Testis (tissue), 3 donors: ENCODE results near the gene SLC34A3. TPM values are rescaled to one million over a fixed set of nuclear protein-coding genes. Genes with fewer than 3 reads are reported as not detected.

Source experiments
- DNase-seq: peaks from one replicate; pipeline ENCODE4 v3.0.0-alpha.2; 2019
- H3K27ac ChIP-seq, 2 donors: fragments of 200-600 bp; sonication (generic); one replicate each; pipeline ENCODE4 v1.5.1; 2019
- H3K27me3 ChIP-seq: fragments of 200-600 bp; sonication (generic); one replicate; pipeline ENCODE4 v1.5.1; 2019
- H3K36me3 ChIP-seq: fragments of 200-600 bp; sonication (generic); one replicate; pipeline ENCODE4 v1.5.1; 2017; ENCODE audit warnings: low read depth; ENCODE audit errors: missing control alignments
- H3K4me1 ChIP-seq: fragments of 200-600 bp; sonication (generic); one replicate; pipeline ENCODE4 v1.5.1; 2019
- H3K4me3 ChIP-seq, 2 donors: fragments of 200-600 bp; sonication (generic); one replicate each; pipeline ENCODE4 v1.5.1; 2017 to 2019
- H3K9me3 ChIP-seq: fragments of 200-600 bp; sonication (generic); one replicate; pipeline ENCODE4 v1.5.1; 2017
- CTCF ChIP-seq, 3 experiments: fragments of 450-650 bp in 2 of 3; fragments of 200-600 bp in 1 of 3; sonication (generic) in 1 of 3; IDR thresholded peaks; one replicate each; pipeline ENCODE4 v1.5.1; 2016 to 2019; ENCODE audit warnings: antibody characterized with exemption in 3 of 3, mild to moderate bottlenecking in 2 of 3, moderate library complexity in 1 of 3
- POLR2A ChIP-seq: fragments of 450-650 bp; IDR thresholded peaks from one replicate; pipeline ENCODE4 v1.6.1; 2017; ENCODE audit warnings: antibody characterized with exemption, mild to moderate bottlenecking, moderate library complexity
- WGBS, 2 donors: methylation state at CpG; one replicate each; pipeline ENCODE4 v1.1.5; 2018; 5-methylcytosine and 5-hydroxymethylcytosine counted together
- intact Hi-C: fragments of 100-400 bp; cut with DNase I; formaldehyde crosslinking; loops from one replicate; pipeline ENCODE4 v1.15.1; 2023; ENCODE audit warnings: low total_unique reads
- polyA plus RNA-seq: library from polyadenylated mRNA; stranded (reverse); fragments of 350-450 nt; fragmentation: Illumina TruSeq; extraction: RNeasy Lipid Tissue Mini Kit (QIAGEN cat#74804); gene quantifications from one replicate; pipeline ENCODE4 v1.2.3, GENCODE V29; 2014; ENCODE audit warnings: low read depth, low replicate concordance; ENCODE audit not compliant: insufficient read depth
- total RNA-seq, 2 donors: library from RNA; depleted of rRNA; stranded (reverse); fragments of >200 nt; gene quantifications; one replicate each; pipeline ENCODE4 v1.2.3, GENCODE V29; 2016

SLC34A3 gene
- total and polyA plus RNA-seq, 3 donors from 2014 or later: 0.15 to 0.25 (median 0.24) TPM

GRCh38 chr9:137222190-137223077, 8.3 kb upstream of the SLC34A3 start, which contains the start of gene RNF208:
TSS of gene RNF208 (minus strand) at chr9:137222240. CDS start at chr9:137221212, 1,028 bp downstream.
- peak within 1 kb of the TSS; percentile 59 to 68 for H3K27ac ChIP-seq
- no peaks in the 10 kb centered on the region for H3K9me3 ChIP-seq
- peak within 1 kb of the TSS; percentile 56 to 76 for H3K4me3 ChIP-seq
- DNase-seq: no peak
- H3K4me1 ChIP-seq: peaks cover 23% of the 10 kb centered on the region
- H3K27me3 ChIP-seq: no peaks in the 10 kb centered on the region
- 0 to 2% methylated on average over 3 to 46 of the region's 88 CpGs for WGBS, 2 donors
- H3K36me3 ChIP-seq: no peaks in the 10 kb centered on the region
- intact Hi-C loops: loop anchor here (10.0 kb wide), 1 partner anchor 108 kb away; the partner anchor contains the start of gene DPP7
- TF ChIP-seq POLR2A (no peak), CTCF (IDR thresholded peaks at IDR 0.05) (no peak)

- Histone ChIP-seq H3K27ac (peak overlapping the region; percentile 59 to 68), H3K4me3 (peak overlapping the region; percentile 56 to 76), H3K9me3 (no peaks in the 10 kb centered on the region), H3K36me3 (no peaks in the 10 kb centered on the region), H3K27me3 (no peaks in the 10 kb centered on the region), H3K4me1 (peaks cover 26% of the 10 kb centered on the region)
- WGBS, 2 donors: 0 to 1% methylated on average over 2 to 62 of the region's 63 CpGs
- peak; percentile 96 for DNase-seq
- intact Hi-C loops: loop anchor here (10.0 kb wide), 1 partner anchor 109 kb away; the partner anchor contains the start of gene DPP7
- TF ChIP-seq CTCF (IDR thresholded peaks at IDR 0.05): no peak
- TF ChIP-seq POLR2A: no peak
These were observed 7.4 kb upstream of the SLC34A3 start for GRCh38 chr9:137223078-137223970.

- Histone ChIP-seq H3K27ac (no peak within 1 kb of the TSS), H3K9me3 (no peaks in the 10 kb centered on the region), H3K4me1 (peaks cover 28% of the 10 kb centered on the region), H3K4me3 (peak within 1 kb of the TSS; percentile 56 to 76), H3K27me3 (no peaks in the 10 kb centered on the region), H3K36me3 (no peaks in the 10 kb centered on the region)
- no peak for DNase-seq
- intact Hi-C loops: loop anchor here (10.0 kb wide), 1 partner anchor 110 kb away; the partner anchor contains the start of gene DPP7
- WGBS, 2 donors: 55 to 68% methylated on average over 6 to 21 of the region's 23 CpGs
- no peak for TF ChIP-seq POLR2A
- no peak for TF ChIP-seq CTCF (IDR thresholded peaks at IDR 0.05)
These were observed 5.6 kb upstream of the SLC34A3 start, which contains the start of gene CYSRT1 for GRCh38 chr9:137224830-137225694. TSS of gene CYSRT1 (plus strand) at chr9:137225174. CDS start at chr9:137225622, 448 bp downstream.
